ENCODE data around the gene ZPR1. TPM values are rescaled to one million over a fixed set of nuclear protein-coding genes. Genes with fewer than 3 reads are reported as not detected.
"Not testable (repeated sequence)": the region's sequence is repeated elsewhere in the genome, so short reads cannot be mapped to it uniquely, and the experiment has no call there.

ZPR1 gene, protein sequence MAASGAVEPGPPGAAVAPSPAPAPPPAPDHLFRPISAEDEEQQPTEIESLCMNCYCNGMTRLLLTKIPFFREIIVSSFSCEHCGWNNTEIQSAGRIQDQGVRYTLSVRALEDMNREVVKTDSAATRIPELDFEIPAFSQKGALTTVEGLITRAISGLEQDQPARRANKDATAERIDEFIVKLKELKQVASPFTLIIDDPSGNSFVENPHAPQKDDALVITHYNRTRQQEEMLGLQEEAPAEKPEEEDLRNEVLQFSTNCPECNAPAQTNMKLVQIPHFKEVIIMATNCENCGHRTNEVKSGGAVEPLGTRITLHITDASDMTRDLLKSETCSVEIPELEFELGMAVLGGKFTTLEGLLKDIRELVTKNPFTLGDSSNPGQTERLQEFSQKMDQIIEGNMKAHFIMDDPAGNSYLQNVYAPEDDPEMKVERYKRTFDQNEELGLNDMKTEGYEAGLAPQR
- total RNA-seq: 100 to 1,000 TPM in 1 of 2 donors, 10 to 100 TPM in 1; 77.6 to 106 TPM

DNA sequence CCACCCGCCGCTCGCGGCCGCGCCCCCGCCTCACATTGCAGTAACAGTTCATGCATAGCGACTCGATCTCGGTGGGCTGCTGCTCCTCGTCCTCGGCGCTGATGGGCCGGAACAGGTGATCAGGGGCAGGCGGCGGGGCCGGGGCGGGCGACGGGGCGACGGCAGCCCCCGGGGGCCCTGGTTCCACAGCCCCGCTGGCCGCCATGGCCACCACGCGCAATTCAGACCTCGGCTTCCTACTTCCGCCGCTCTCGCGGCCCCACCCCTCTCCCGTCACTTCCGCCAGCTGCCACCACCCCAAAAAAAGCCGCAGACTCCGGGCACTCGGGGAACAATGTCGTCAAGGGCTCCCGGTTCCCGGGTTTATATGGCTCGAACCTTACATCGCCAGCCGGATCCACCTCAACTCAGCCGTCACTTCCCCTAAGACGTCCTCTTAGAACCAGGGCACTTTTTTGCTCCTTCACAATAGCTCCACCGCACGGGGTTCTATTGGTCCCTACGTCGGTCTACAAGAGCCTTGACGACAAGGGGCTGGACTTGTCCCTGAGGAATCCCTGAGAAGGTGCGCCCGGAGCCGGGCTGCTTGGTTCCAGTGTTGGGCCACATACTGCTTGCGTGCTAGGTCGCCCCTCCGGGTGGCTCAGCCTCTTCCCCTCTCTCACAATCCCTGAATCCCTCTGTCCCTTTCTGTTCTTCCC is at the start of gene ZPR1:
ZPR1 (minus strand) TSS at position 238 of the 701 bp plus-strand sequence; CDS start at position 205, 33 bp downstream.
- DNase-seq (peak; percentile 88 to 91), ATAC-seq (replicated peaks in 1 of 2) (peak; percentile 90 to 91)
- peaks cover 11 to 18% of the 10 kb centered on the region in 2 donors for H3K36me3 Mint-ChIP-seq (ENCODE audit: insufficient read depth in 2 of 2)
- H3K27me3 Mint-ChIP-seq (ENCODE audit: low read depth): no peaks in the 10 kb centered on the region
- H3K9me3 Mint-ChIP-seq: no peaks in the 10 kb centered on the region
- peak within 1 kb of the TSS; percentile 87 to 94 for H3K4me3 Mint-ChIP-seq
- H3K4me1 Mint-ChIP-seq (ENCODE audit: low read depth): peaks cover 67% of the 10 kb centered on the region
- peak within 1 kb of the TSS; percentile 81 for H3K27ac Mint-ChIP-seq

DNA sequence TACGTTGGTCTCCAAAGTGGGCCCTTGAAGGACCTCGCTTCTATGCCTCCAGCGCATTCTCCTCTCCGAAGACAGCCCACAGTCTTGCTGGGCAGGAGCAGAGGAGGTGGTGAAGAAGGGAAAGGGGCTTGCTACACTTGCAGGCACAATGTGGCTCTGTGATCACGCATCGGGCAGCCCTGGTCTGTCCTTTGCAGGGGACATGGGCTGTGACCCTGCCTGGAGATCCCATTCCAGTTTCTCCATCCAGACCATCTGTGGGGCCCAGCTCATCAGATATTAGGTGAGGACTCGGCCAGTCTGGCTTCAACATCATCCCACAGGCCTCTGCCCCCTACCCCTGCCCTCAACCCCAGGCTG is 48.8 kb upstream of the ZPR1 start:
- H3K9me3 Mint-ChIP-seq: no peaks in the 10 kb centered on the region
- no peak overlapping the region for H3K4me3 Mint-ChIP-seq
- no peak for DNase-seq

DNA sequence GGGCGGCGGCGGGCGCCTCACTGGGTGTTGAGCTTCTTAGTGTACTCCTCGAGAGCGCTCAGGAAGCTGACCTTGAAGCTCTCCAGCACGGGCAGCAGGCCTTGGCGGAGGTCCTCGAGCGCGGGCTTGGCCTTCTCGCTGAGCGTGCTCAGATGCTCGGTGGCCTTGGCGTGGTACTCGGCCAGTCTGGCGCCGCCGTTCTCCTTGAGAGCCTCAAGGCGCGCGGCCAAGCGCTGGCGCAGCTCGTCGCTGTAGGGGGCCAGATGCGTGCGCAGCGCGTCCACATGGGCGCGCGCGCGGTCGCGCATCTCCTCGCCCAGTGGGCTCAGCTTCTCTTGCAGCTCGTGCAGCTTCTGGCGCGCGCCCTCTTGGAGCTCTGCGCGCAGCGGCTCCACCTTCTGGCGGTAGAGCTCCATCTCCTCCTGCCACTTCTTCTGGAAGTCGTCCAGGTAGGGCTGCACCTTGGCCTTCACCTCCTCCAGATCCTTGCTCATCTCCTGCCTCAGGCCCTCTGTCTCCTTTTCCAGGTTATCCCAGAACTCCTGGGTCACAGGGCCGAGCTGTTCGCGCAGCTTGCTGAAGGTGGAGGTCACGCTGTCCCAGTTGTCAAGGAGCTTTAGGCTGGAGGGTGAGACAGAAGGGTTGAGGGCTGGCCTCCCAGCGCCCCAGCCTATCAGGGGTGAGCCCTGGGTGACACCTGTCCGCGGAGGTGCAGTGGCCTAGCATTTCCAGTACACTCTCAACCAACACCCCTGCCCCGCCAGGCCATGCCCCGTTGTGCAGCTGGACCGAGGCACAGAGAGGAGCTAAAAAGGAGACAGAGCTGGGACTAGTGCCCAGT is 48.2 kb upstream of the ZPR1 start:
- DNase-seq (peak; percentile 83 to 84), ATAC-seq (replicated peaks in 1 of 2) (peak; percentile 90 to 91)
- Mint-ChIP-seq H3K27ac (no peak overlapping the region), H3K4me3 (peak overlapping the region; percentile 75 to 83), H3K27me3 (ENCODE audit: low read depth) (no peaks in the 10 kb centered on the region), H3K36me3 (ENCODE audit: insufficient read depth in 2 of 2) (no peaks in the 10 kb centered on the region), H3K9me3 (no peaks in the 10 kb centered on the region), H3K4me1 (ENCODE audit: low read depth) (peaks cover 22% of the 10 kb centered on the region)

More for the DNA sequence above, 48.8 kb upstream of the ZPR1 start:
- Mint-ChIP-seq H3K27ac (no peak overlapping the region), H3K27me3 (ENCODE audit: low read depth) (no peaks in the 10 kb centered on the region), H3K36me3 (ENCODE audit: insufficient read depth in 2 of 2) (no peaks in the 10 kb centered on the region), H3K4me1 (ENCODE audit: low read depth) (peaks cover 22% of the 10 kb centered on the region)
- no peak for ATAC-seq (replicated peaks in 1 of 2)

- no peaks in the 10 kb centered on the region for H3K36me3 Mint-ChIP-seq (ENCODE audit: insufficient read depth in 2 of 2)
- H3K4me1 Mint-ChIP-seq (ENCODE audit: low read depth): peaks cover 22% of the 10 kb centered on the region
- no peak for DNase-seq
- H3K27me3 Mint-ChIP-seq (ENCODE audit: low read depth): no peaks in the 10 kb centered on the region
- ATAC-seq (replicated peaks in 1 of 2): peak in 1 of 2 donors; percentile 10
- H3K27ac Mint-ChIP-seq: no peak overlapping the region
- no peaks in the 10 kb centered on the region for H3K9me3 Mint-ChIP-seq
- H3K4me3 Mint-ChIP-seq: peak overlapping the region; percentile 75 to 83
Measured at GRCh38 chr11:116835042-116835772, 47.4 kb upstream of the ZPR1 start.

- Mint-ChIP-seq H3K4me3 (peak overlapping the region; percentile 3 to 58), H3K4me1 (ENCODE audit: low read depth) (peaks cover 22% of the 10 kb centered on the region)
- not testable (repeated sequence) for H3K36me3 Mint-ChIP-seq (ENCODE audit: insufficient read depth in 2 of 2); DNase-seq; ATAC-seq (replicated peaks in 1 of 2); H3K27me3 Mint-ChIP-seq (ENCODE audit: low read depth); H3K27ac Mint-ChIP-seq; H3K9me3 Mint-ChIP-seq
Measured at GRCh38 chr11:116834535-116835041, 46.8 kb upstream of the ZPR1 start.

DNA sequence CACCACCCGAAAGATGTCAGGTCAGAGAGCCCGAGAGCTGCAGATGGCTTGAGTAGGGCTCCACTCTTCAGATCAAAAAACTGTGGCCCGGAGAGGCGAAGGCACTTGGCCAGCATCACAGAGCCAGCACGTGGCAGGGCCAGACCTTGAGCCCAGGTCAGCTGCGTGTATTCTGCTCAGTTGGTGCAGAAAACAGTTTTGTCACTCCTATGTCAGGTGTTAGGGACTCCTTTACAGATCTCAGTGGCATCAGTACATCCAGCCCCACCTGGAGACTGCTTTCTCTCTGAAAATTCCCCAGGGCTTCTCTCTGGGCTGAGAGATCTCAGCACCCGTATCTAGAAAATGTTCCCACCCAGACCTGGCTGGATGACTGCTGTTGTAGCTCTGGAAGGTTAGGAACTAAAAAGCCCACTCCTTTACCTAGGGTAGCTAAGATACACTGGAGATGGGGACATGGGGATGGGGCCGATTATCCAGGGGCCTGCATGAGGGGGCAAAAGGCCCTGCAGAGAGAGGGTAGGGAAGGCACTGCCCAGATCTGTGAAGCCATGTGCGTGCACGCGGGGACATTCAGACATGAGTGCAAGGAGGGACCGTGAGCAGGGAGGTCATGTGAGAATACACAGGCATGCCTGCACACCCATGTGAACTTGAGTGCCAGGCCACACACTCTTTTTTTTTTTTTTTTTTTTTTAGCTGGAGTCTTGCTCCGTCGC is 46.2 kb upstream of the ZPR1 start:
- DNase-seq (no peak), ATAC-seq (replicated peaks in 1 of 2) (no peak)
- Mint-ChIP-seq H3K4me3 (no peak overlapping the region), H3K9me3 (no peaks in the 10 kb centered on the region), H3K4me1 (ENCODE audit: low read depth) (peaks cover 18% of the 10 kb centered on the region), H3K27me3 (ENCODE audit: low read depth) (no peaks in the 10 kb centered on the region), H3K27ac (no peak overlapping the region), H3K36me3 (ENCODE audit: insufficient read depth in 2 of 2) (no peaks in the 10 kb centered on the region)

DNA sequence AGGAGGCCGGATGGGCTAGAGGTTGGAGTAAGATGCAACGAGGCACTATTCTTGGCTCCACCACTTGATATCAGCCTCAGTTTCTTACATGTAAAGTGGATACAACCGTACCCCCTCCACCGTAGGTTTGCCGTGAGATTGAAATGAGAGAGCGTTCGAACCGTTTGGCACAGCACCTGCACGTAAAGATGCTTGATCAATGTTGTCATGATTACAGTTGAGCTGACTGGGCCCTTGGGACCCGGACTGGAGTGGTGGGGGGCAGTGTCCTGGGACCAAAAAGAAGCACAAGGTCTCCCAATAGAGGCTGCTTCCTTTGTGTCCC is 45.6 kb upstream of the ZPR1 start:
- Mint-ChIP-seq H3K36me3 (ENCODE audit: insufficient read depth in 2 of 2) (no peaks in the 10 kb centered on the region), H3K4me3 (no peak overlapping the region), H3K9me3 (no peaks in the 10 kb centered on the region), H3K27ac (no peak overlapping the region), H3K27me3 (ENCODE audit: low read depth) (no peaks in the 10 kb centered on the region), H3K4me1 (ENCODE audit: low read depth) (peaks cover 17% of the 10 kb centered on the region)
- ATAC-seq (replicated peaks in 1 of 2) (no peak), DNase-seq (no peak)

- ATAC-seq (replicated peaks in 1 of 2) (no peak), DNase-seq (no peak)
- Mint-ChIP-seq H3K27ac (no peak overlapping the region), H3K9me3 (no peaks in the 10 kb centered on the region), H3K4me3 (no peak overlapping the region), H3K27me3 (ENCODE audit: low read depth) (no peaks in the 10 kb centered on the region), H3K36me3 (ENCODE audit: insufficient read depth in 2 of 2) (no peaks in the 10 kb centered on the region), H3K4me1 (ENCODE audit: low read depth) (peaks cover 17% of the 10 kb centered on the region)
Measured at GRCh38 chr11:116832350-116833290, 44.8 kb upstream of the ZPR1 start.

- ATAC-seq (replicated peaks in 1 of 2): no peak
- no peak overlapping the region for H3K4me3 Mint-ChIP-seq
- H3K36me3 Mint-ChIP-seq (ENCODE audit: insufficient read depth in 2 of 2): no peaks in the 10 kb centered on the region
- no peak overlapping the region for H3K27ac Mint-ChIP-seq
- H3K4me1 Mint-ChIP-seq (ENCODE audit: low read depth): peaks cover 17% of the 10 kb centered on the region
- H3K9me3 Mint-ChIP-seq: no peaks in the 10 kb centered on the region
- H3K27me3 Mint-ChIP-seq (ENCODE audit: low read depth): no peaks in the 10 kb centered on the region
- no peak for DNase-seq
Measured at GRCh38 chr11:116831790-116832349, 44.0 kb upstream of the ZPR1 start.

- Mint-ChIP-seq H3K9me3 (no peaks in the 10 kb centered on the region), H3K27me3 (ENCODE audit: low read depth) (no peaks in the 10 kb centered on the region), H3K4me1 (ENCODE audit: low read depth) (peaks cover 8% of the 10 kb centered on the region), H3K27ac (no peak overlapping the region), H3K36me3 (ENCODE audit: insufficient read depth in 2 of 2) (no peaks in the 10 kb centered on the region), H3K4me3 (no peak overlapping the region)
- DNase-seq: no peak
- no peak for ATAC-seq (replicated peaks in 1 of 2)
Measured at GRCh38 chr11:116830184-116830912, 42.5 kb upstream of the ZPR1 start.

Measured in activated T-cell treated with anti-CD3 and anti-CD28 coated beads, Interleukin-2, amount 50 U/mL, for 72 hours (primary cell).